HG03108 (cell line): ENCODE measurements around the gene SOX15.
"Not testable (repeated sequence)": the region's sequence is repeated elsewhere in the genome, so short reads cannot be mapped to it uniquely, and the experiment has no call there.

Experiments
- ATAC-seq: cut with Tn5 transposase; IDR thresholded peaks from one replicate; pipeline ENCODE4 v1.9.1; 2021; ENCODE audit warnings: moderate library complexity; ENCODE audit not compliant: unreplicated experiment

Gene SOX15

DNA sequence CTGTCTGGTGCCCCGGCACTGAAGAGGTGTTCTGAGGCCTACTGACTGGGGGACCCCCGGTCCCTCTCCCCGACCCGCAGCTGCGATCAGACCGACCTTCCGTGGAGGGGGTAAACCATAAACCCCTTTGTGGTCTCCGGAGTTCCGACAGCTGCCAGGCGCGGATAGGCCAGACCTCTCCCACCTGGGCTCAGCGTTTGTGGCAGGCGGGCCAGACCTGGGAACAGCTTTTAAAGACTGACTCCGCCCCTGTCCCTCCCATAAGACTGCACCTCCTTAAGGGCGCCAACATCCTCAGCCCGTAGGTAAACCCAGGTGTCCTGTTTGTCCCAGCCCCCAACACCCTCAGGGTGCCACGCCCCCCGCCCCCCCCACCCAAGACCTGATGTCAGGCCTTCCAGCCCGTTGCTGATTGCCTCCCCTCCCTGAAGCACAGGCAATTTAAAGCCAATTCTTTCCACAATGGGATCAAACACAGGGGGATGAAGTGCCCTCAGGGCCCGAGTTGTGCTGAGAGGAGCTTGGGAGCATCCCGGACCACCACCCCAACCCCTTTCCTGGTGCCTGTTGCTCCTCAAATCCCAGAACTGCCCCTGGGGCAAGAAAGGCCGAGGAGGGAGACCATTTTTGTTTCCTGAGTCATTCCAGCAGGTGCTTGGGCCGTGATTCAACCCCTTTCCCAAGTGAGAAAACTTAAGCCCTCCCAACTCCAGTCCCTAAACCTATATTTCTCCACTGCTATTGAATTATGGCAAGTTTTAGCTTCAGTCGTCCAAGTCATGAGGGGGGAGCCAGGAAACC lies at the start of gene SOX15:
SOX15 (minus strand) TSS at position 204 of the 801 bp plus-strand sequence. CDS start 418 bp downstream, outside the sequence.
- no peak for ATAC-seq

DNA sequence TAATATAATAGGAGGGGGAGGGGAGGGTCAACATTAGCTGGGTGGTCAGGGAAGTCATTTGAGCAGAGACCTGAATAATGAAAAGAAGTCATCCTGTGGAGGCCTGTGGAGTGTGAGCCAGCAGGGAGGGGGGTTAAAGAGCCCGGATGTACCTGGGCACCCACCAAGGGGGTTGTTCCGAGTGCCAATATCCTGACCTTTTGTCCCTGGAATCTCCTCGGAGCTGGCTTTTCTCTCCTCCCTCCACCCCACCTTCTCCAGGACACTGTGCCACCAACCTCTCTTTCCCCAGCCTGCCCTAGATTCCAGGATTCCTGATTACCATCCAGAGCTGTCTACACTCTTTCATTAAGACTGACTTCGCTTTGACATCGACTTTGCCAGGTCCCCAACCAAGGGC lies 46.3 kb upstream of the SOX15 start:
- ATAC-seq = no peak

DNA sequence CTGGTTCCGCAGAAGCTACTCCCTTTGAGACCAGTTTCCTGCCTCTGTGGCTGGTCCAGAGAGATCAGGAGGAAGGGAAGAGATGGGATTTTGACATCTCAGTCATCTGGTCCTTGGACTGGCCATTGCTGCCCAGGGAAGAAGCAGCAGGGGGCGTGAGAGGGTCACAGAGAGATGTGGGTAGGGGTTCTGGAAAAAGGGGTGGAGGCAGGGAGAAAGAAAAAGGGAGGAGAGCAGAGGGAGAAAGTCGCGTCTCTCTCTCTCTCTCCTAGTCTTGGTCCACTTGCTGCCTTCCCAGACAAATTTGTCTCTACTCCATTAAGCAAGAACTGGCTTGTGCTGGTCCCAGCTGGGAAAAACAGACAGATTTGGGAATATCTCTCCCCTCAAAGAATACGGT lies 44.5 kb upstream of the SOX15 start:
- ATAC-seq = no peak

DNA sequence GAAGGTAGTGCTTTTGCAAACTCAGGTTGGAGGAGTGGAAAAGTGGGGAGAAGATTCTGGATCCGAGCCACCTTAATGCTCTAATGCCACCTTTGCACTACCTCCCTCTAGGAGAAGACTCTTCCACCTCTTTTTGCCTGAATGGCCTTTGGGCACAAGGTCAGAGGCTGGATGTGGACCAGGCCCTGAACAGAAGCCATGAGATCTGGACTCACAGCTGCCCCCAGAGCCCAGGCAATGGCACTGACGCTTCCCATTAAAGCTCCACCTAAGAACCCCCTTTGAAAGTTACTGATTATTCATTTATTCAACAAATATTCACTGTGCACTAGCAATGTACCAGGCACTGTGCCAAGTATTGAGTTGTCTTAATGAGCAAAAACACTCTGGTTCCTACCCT lies 43.2 kb upstream of the SOX15 start:
- no peak for ATAC-seq

DNA sequence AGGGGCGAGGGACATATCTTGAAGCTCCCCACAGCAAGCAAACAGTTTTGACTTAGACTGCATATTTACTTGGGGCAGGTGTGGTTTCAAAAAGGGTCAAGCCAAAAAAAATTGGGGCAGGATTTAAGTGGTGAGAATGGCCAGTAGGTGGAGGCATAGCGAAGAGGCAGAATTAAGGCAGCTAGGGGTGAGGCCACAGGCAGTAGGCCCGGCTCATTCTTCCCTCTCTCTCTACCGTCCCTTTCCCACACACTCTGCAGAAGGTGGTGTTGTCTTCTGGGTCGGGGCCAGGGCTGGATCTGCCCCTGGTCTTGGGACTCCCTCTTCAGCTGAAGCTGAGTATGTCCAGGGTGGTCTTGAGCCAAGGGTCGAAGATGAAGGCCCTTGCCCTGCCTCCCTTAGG lies 42.6 kb upstream of the SOX15 start:
- ATAC-seq = no peak

GRCh38 chr17:7631398-7632380 lies 41.8 kb upstream of the SOX15 start:
- no peak for ATAC-seq

- no peak for ATAC-seq
Measured at GRCh38 chr17:7629939-7630571, 40.2 kb upstream of the SOX15 start, which contains the start of gene SHBG. Gene SHBG (plus strand): TSS chr17:7630135. CDS start chr17:7630173, 38 bp downstream.

DNA sequence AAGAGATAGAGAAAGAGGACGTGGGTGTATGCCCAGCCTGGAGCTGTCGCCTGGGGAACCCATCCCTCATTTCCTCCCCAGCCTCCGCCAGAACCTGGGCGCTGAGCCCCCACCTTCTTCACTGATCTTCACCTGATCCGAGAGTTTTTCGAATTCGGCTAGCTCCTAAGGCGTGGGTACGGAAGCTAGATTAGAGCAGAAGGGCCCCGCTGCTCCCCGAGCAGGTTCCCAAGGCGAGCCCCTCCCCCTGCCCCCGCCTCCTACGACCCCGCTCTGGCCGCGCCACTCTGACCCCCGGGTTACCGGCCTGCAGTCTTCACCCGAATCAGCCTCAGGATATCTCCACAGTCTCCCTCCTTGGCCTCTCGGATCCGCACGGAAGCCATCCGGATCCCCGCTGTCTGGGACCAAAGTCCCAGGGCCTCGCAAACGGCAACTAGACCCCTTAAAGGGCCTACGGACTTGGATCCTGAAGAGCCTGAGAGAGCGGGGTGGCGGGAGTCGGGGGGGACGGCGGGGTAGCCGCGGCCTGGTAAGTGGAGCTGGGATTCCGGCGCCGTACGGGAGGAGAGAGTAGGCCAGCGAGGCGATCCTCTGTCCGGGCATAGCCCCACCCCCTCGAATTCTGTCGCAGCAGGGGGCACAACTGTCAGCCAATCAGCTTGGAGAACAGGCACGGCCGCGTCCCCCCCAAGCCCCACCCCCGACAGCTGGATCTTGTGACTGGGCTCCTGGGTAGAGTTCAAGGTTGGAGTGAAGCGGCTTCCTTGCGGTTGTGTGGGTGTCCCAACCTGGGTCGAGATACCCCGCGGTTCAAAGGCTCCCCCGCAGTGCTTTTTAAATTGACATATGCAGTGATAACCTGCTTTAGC lies 37.6 kb upstream of the SOX15 start, which contains the start of gene SAT2:
SAT2 (minus strand) TSS at position 572 of the 872 bp plus-strand sequence; CDS start at position 386, 186 bp downstream.
- peak; percentile 73 for ATAC-seq

- no peak for ATAC-seq
Measured at GRCh38 chr17:7626956-7627249, 37.0 kb upstream of the SOX15 start.

DNA sequence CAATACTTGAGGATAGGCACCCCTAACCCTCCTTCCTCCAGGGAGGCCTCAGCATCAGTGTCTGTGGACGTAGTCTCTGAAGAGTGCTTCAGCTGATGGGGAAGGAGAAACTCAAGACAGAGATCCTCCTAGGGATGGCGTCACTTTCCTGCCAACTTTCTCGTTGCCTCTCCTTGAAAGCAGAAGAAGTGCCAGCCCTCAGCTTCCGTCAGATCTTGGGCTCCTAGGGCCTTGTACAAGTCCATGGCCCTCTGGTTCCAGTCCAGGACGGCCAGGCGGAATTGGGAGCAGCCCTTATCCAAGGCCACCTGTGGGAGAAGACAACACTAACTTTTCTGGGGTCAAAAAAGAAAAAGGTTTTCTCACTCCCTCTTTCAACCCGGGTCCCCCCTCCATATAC lies 36.4 kb upstream of the SOX15 start:
- no peak for ATAC-seq

- ATAC-seq = not testable (repeated sequence)
Measured at GRCh38 chr17:7625749-7626148, 35.9 kb upstream of the SOX15 start.

DNA sequence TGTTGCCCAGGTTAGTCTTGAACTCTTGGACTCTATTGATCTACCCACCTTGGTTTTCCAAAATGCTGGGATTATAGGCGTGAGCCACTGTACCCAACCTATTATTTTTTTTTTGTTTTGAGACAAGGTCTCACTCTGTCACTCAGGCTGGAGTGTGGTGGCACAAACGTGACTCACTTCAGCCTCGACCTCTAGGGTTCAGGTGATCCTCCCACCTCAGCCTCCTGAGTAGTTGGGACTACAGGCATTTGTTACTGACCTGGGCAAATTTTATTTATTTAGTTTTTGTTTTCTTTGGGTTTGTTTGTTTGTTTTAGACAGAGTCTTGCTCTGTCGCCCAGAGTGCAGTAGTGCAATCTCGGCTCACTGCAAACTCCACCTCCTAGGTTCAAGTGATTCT lies 33.8 kb upstream of the SOX15 start:
- no peak for ATAC-seq

DNA sequence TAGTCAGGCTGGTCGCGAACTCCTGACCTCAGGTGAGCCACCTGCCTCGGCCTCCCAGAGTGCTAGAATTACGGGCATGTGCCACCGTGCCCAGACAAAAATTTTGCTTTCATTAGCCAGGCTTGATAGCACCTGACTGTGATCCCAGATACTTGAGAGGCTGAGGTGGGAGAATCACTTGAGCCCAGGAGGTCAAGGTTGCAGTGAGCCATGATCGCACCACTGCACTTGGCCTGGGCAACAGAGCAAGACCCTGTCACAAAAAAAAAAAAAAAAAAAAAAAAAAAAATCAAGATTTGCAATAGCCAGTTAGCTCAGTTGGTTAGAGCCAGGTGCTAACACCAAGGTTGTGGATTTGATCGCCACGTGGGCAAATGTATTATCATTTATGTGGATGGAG lies 30.9 kb upstream of the SOX15 start:
- no peak for ATAC-seq

DNA sequence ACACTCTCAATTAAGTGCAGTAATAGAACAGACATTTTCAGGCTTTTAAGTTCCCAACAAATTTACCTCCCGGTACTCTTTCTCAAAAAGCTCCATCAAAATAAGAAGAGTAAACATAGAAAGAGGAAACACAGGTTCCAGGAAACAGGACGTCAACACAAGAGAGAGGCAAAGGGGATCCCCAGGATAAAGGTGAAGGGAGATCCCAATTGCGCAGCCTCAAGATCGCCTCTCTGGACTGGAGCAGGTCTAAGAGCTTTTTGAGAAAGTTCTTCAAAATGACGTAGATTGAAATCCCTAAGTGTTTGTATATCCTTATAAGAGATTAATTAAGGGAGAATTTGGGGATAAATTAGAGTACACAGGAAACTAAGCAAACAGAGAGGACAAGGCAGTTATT lies 28.7 kb upstream of the SOX15 start:
- ATAC-seq = no peak

GRCh38 chr17:7615265-7615747 lies 25.4 kb upstream of the SOX15 start:
- no peak for ATAC-seq

GRCh38 chr17:7614425-7615264 lies 24.8 kb upstream of the SOX15 start, which contains the start of gene FXR2:
Gene FXR2 (minus strand): TSS chr17:7614897. CDS start chr17:7614532, 365 bp downstream.
- peak; percentile 85 for ATAC-seq

DNA sequence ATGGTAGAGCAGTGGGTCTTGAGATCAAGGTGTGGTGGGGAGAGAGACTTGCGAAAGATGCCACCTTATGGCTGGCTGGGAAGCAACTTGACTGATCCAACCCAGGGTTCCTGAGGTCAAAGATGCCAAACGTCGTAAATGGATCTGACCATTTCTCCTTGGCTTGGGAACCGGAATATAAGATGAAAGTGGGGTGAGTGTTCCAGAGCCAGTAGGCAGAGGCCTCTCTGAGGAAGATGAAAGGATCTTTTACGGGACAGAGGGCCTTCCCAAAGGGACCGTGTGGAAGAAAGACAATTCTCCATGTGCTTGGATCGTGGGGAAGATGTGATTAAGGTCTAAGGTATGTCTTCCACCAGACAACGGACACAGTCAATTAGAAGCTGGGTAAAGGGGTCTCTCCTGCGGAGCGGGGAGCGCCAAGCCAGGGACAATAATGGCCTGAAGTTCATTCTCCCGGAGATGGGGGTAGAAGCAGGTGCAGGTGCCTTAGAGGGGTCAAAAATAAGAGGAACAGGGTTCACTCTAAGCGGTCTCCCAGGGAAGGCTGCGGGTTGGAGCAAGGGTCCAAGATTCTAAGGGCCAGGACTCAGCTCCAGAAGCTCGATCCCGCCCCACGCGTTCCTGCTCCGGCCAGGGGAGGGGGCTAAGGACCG lies 24.0 kb upstream of the SOX15 start:
- ATAC-seq = no peak

- ATAC-seq = no peak
Measured at GRCh38 chr17:7612294-7612640, 22.4 kb upstream of the SOX15 start.
